RKO (cell line): Measurements from ENCODE around the gene MSRB1.
"Not testable (repeated sequence)": the region's sequence is repeated elsewhere in the genome, so short reads cannot be mapped to it uniquely, and the experiment has no call there.

ENCODE experiments used
- DNase-seq: peaks from one replicate; pipeline ENCODE4 v3.0.0-alpha.2; 2016; ENCODE audit warnings: low spot score

Gene MSRB1

GRCh38 chr16:1938910-1939309 lies 4.1 kb downstream of the MSRB1 start:
- DNase-seq, result no peak

GRCh38 chr16:1938316-1938715 lies 4.7 kb downstream of the MSRB1 start:
- DNase-seq, result no peak

- no peak for DNase-seq
Observed at GRCh38 chr16:1936945-1937479, 6.0 kb downstream of the MSRB1 start.

GRCh38 chr16:1933097-1933661 lies 9.8 kb downstream of the MSRB1 start:
- no peak for DNase-seq

- no peak for DNase-seq
Observed at GRCh38 chr16:1932050-1933028, 10.7 kb downstream of the MSRB1 start.

GRCh38 chr16:1930338-1930720 lies 12.7 kb downstream of the MSRB1 start:
- no peak for DNase-seq

- peak; percentile 84 for DNase-seq
Observed at GRCh38 chr16:1929578-1930337, 13.2 kb downstream of the MSRB1 start.

- peak; percentile 57 for DNase-seq
Observed at GRCh38 chr16:1929105-1929504, 13.9 kb downstream of the MSRB1 start.

- DNase-seq, result no peak
Observed at GRCh38 chr16:1926271-1926670, 16.7 kb downstream of the MSRB1 start.

GRCh38 chr16:1924095-1924494 lies 18.9 kb downstream of the MSRB1 start:
- no peak for DNase-seq

- DNase-seq, result no peak
Observed at GRCh38 chr16:1923299-1924034, 19.5 kb downstream of the MSRB1 start.

- DNase-seq, result no peak
Observed at GRCh38 chr16:1922357-1922756, 20.6 kb downstream of the MSRB1 start.

GRCh38 chr16:1920727-1921171 lies 22.2 kb downstream of the MSRB1 start:
- DNase-seq, result peak; percentile 56

- DNase-seq, result not testable (repeated sequence)
Observed at GRCh38 chr16:1920122-1920521, 22.9 kb downstream of the MSRB1 start.

GRCh38 chr16:1919327-1919998 lies 23.5 kb downstream of the MSRB1 start:
- no peak for DNase-seq

GRCh38 chr16:1918351-1919326 lies 24.4 kb downstream of the MSRB1 start, which contains the start of gene HS3ST6:
HS3ST6 (minus strand) TSS chr16:1918415; CDS start chr16:1918323, 92 bp downstream.
- DNase-seq, result no peak

- DNase-seq, result no peak
Observed at GRCh38 chr16:1917665-1918350, 25.2 kb downstream of the MSRB1 start.

- no peak for DNase-seq
Observed at GRCh38 chr16:1917056-1917664, 25.8 kb downstream of the MSRB1 start.

- DNase-seq, result no peak
Observed at GRCh38 chr16:1916640-1916990, 26.4 kb downstream of the MSRB1 start.
